GM19467 (cell line): Measurements from ENCODE around the gene ALDH1A2.
"Not testable (repeated sequence)": the region's sequence is repeated elsewhere in the genome, so short reads cannot be mapped to it uniquely, and the experiment has no call there.

Experiments
- ATAC-seq: cut with Tn5 transposase; IDR thresholded peaks from one replicate; pipeline ENCODE4 v1.9.1; 2021; ENCODE audit warnings: mild to moderate bottlenecking, moderate library complexity; ENCODE audit not compliant: unreplicated experiment

The ALDH1A2 gene

DNA sequence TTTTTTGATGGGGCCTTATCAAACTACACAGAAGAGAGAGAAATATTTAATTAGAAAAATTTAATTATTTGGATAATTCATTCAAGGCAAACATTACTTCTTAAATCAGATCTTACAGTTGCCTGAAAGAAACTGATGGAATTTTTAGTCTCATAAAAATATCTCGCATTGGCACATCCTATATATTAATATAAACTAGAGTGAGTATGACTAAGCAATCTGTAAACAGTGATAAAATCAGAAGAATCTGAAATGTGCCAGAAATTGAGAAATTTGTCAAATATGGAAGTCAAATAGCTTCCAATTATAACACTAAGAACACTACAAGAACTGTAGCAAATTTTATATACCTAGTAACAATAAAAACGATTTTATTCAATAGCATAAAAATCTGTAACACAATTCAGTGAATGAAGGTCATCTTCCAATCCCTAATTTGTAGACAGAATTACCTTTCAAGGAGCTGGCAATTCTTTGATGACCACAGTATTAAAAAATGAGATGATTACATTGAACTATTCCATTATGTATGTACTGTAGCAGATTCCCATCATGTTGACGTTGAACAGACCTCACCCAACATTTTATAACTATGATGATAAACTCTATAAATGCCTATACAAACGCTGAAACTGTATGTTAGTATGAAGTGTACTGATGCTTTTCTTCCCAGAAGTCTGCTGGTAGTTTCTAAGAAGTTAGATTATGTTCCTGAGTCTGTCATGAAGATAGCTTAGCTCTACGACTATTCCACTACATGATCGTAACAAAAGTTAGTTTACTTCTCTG is 63.0 kb downstream of the ALDH1A2 start:
- ATAC-seq, result no peak

DNA sequence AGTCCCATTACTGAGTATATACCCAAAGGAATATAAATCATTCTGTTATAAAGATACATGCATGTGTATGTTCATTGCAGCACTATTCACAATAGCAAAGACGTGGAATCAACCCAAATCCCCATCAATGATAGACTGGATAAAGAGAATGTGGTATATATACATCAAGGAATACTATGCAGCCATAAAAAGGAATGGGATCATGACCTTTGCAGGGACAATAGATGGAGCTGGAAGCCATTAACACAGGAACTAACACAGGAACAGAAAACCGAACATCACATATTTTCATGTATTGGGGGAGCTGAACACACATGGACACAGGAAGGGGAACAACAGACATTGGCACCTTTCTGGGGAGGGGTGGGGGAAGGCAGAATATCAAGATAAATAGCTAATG is 65.8 kb downstream of the ALDH1A2 start:
- ATAC-seq, result not testable (repeated sequence)

DNA sequence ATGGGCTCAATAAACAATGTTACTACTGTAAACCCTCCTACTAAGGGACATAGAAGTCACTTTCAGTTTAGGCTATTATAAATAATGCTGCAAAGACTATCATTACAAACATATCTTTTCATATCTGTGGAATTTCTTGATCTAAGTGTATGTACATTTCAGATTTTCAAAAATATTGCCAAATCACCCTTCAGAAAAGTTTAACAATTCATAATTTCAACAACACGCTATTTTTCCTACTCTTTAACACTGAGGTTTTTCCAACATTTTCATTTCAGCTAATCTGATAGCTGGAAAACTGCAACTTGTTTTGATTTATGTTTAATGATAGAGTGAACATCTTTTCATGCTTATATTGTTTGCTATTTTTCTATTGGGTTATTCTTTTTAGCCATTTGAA is 69.0 kb downstream of the ALDH1A2 start:
- ATAC-seq, result no peak

DNA sequence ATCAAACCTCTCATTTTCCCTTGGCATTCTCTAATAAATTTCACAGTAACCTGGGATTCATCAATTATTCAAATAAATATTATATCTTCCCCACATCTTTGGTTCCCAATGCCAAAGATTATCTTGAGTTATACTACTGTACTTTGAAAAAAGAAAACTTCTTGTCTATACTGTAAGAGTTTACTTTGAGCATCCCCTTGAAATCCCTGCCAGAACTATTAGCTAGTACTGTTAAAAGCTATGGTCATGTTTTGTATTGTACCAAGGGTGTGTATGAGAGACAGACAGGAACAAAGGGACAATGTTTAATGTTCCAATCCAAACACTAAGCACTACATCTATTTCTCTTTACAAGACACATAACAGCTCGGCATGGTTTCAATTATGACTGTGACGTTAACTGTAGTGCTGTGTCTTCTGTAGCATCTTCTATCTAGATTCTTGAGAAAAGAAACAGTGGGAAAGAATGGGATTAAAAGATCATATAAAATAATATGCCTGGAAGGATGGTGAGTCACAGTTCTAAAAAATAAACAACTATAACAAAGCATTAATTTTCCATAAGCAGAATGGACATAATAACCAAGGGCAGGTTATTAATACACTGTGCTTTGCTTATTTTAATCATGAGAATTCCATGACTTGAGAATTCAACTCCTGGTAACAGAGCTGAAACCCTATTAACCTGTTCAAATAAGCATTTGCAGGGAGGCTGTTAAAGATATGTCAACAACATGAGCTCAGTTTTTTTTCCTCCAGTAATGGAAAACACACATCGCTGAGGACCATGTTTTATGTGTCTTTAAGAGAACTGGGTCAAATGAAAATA is 71.1 kb downstream of the ALDH1A2 start:
- ATAC-seq, result no peak

DNA sequence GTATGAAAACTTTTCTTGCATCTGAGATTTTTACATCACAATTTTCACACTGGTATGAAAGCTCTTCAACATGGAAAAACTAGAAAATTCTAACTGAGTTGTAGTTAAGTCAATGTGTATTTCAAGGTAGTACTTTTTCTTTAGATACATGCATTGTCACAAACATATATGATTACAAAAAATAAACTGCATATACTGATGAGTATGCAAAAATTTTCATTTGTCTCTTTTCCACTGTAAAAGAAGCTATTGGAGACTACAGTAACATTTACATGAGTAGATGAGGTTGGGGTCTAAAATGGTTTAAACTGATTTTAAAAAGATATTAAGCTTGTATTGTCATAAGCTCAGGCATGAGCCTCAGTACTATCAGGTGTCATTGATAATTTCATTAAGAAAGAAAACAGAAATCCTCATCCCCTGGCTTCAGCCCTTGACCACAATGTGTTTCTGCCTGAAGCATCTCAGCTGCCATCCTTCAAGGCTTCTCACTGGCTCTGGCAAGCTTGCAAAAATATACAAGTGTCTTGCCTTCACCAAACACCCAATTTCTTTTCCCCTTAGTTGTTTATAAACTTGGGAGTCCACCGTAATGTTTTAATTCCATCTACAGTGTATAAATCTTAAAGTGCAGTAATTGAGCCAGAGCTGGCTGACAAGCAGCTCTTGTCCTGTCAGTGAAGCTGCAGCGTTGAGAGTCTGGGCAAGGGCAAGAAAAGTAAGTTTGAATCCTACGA is 71.9 kb downstream of the ALDH1A2 start:
- ATAC-seq, result no peak

DNA sequence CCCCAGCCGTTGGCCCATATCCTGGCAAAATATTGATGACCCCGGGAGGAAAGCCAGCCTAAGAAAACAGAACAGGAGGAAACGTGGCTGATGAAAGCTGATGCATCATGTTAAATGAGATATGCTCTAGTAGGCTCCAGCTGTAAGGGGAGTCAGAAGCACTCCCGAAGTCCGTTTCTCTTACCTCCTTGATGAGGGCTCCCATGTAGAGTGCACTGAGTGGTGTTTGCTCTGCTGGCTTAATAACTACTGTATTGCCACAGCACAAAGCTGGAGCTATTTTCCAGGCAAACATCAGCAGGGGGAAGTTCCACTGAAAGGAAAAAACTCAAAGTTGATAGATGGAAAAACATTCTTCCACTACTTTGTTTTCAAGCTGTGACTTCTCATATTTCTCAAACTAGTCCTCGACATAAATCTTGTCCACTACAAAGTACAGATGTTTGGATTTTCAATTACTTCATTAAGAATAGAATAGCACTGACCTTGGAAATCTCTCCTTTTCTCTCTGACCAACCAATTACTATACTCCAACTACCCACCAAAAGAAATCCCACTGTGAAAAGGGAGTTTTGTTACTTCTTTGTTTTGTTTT is 72.7 kb downstream of the ALDH1A2 start:
- ATAC-seq, result no peak

DNA sequence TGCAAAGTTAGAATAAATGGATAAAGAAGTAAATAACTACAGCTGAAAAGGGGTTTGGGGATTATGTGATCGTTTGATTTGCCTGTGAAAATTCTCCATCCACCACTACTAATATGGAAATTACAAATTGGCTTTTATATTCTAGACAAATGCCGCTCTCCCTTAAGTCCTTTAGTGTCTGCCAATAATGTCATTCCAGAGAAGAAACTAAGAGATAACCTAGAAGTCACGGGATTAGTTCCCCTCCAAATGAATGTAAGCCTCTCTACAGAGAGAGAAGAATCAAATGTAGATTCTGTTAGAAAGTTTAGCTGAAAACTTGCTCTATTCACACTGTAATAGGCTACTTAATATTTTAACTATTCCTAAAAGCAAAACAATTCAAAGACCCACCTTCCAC is 92.0 kb downstream of the ALDH1A2 start:
- ATAC-seq, result no peak

DNA sequence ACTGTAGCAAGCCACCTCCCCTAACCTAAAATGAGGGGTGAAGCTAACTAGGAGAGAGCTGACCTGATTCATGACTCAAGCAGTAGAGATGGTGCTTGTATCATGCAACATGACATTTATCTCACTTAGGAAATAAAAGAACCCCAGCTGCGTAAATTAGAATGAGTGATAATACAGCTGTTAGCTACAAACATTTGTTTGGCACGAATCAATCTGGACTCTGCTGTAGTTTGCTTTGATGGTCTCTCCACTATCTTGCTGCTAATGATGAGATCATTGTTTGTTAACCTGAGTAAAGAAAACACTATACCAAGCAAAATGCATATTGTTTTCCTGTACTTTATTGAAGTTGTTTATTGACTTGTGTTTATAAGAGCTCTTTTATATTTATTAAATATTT is 92.6 kb downstream of the ALDH1A2 start:
- ATAC-seq, result no peak

DNA sequence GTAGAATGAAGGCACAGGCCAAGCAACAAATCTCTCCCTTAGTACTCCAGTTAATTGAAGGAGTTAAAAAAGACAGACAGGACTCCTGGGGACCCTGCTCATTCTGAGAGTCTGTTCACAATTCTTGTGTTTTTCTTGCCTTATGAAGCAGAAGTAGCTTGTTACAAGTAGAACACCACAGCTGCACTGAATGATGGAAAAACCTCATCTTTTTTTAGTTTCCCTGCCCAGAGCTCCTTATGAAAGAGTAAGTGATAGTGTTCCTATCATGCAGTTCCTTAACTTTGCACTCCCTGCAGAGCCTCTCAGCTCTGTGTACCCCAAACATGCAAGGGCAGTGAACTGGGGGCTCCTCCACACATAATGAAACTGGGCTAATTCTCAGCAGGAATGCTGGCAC is 95.5 kb downstream of the ALDH1A2 start:
- no peak for ATAC-seq

DNA sequence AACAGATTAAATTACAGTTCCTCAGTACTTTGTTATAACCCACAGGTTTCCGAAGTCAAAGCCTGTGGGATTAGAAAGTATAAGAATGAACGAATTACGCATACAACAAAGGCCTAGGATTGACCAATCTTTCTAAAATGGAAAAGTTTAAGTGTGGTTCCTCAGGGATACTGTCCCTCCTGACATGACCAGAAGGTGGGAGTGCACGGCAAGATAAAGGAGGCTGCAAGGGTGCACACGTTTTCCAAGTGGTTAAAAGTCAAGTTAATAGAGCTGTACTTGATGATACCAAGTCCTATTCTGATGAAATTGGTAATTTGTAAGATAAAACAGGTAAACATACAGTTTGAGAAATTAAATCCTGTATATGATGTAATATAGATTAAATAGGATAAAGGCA is 96.2 kb downstream of the ALDH1A2 start:
- no peak for ATAC-seq

DNA sequence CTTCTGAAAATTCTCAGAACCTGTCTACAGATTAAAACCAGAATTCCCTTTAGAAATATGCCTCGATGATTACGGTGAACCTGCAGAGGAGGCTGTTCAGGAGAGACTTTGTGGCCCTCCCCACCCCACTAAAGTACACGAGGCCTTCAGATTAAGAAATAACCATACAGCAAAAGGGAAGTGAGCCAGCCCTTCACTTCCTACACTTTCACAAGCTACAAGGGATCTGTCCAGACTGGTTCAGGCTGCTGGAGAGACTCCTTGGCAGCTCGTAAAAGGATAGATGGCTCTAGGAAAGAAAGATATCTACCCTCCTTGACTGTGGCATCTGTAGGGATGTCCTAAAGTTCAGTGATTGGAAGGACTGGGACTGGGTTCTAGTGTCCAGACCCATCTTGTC is 102.6 kb downstream of the ALDH1A2 start:
- ATAC-seq, result no peak

DNA sequence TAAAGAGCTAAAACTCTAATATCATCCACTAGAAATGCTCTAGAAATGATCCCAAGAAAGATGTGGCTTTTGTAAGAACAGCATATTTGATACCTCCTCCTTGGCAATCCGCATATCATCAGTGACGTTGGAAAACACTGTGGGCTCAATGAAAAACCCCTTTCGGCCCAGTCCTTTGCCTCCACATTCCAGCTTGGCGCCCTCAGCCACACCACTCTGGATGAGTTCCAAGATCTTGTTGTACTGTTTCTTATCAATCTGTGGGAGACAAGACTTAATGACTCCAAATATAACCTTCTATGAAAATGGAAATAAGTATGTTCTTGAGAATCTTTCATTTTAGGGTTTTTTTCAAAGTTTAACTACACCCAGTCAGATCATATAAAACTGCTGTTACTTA is 103.6 kb downstream of the ALDH1A2 start:
- ATAC-seq, result no peak

DNA sequence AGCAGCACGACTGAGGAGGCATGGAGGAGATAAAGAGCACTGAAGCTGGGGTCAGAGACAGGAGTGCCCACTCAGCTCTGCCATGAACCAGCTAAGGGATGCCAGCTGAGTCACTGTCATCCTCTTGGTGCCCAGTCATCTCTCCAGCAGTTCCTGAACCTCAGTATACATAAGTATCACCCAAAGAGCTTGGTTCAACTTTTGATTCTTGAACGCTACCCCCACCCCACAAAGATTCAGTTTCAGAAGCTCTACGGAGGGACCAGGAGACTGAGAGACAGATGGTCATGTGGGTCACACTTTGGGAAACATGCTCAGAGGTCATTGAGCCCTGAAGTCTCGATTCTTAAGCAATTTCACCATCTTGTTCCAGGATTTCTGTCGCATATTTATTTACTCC is 108.4 kb downstream of the ALDH1A2 start:
- no peak for ATAC-seq

DNA sequence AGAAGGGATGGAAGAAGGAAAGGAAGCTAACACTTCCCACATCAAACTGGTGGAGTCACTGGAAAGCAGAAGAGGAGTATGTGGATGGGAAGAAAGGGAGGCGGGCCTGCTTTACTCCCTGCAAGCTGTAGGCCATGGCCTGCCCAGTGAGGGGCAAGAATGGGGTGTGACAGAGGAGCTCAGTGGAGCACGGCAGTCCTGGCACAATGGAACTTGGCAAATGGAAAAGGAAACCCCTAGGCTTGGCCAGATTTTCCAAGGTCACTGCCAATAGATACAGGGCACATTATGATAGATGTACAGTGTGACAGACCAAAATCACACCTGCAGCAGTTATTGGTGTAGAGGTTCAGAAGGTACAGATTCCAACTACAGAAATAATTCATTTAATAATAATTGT is 111.6 kb downstream of the ALDH1A2 start:
- ATAC-seq, result no peak

DNA sequence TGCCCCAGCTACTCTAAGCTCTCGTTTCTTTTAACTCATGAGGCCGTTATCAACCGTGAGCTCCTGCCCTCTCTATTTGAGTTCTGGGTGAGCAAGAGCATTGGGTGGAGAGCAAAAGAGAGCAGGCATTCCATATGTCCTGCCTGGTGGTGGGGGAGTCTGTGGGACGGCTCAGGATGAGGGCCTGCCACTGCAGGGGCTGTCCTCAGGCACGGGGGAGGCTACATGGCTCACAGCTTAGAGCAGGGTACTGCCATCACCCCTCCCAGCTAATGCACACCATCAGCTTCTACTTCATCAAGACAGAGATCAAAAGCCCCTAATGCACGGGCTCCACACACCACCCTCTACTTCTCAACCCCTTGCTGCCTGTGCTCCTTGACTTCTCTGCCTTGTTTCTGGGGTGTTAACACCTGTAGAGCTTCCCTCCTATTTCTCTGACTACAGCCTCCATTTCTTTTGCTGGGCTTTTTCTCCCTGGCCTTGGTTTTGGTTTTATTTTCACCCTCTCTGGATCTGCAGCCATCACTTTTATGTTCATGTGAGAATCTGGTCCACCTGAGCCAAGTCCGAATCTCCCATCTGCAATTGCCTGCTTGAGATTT is 114.1 kb downstream of the ALDH1A2 start:
- ATAC-seq, result no peak

DNA sequence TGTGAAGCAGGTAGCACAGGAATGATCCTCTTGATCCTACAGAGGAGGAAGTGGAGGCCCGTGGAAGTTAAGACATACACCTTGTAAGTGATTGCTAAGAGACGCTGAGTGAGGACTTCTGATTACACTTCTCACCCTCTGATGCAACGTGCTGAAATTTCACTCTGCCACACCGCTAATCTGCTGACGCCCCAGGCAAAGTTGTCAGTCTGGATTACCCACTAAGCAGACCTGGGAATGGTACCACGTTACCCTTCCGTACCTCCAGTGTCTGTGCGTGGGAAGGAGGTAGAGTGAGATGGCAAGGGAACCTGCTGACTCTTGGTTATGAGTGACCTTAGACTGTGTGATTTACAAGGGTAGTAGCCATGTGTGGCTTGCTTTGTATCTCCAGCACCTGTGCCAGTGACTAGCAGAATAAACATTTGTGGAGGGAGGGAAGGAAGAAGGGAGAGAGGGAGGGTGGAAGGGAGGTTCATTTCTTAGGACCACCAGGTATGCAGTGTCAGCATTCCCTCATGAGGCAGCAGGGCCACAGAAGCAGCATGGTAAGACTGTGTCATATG is 115.0 kb downstream of the ALDH1A2 start:
- ATAC-seq, result no peak

DNA sequence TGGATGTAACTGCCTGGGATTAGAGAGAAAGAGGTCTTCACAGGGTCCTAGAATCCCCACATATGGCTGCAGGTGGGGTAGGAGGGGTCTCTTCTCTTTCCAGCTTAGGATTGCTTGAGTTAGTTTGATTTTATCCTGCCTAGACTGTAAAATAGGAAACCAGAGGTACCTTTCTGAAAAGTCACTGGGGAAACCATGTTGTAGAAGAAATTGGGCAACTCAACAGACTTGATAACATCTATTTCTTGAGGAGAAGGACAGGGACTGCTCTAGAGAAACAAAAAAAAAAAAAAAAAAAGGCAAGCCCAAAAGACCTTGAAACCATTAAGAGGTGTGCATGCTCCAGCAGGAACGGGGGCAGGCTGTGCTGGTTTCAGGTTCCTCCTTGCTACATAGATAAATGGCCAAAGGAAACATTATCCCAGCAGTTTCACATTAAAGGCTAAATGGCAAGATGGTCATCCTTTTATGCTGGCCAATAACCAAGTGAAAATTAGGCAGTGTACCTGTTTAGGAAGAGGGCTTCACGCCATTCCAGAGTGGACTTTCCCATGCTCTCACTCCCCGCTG is 116.1 kb downstream of the ALDH1A2 start:
- ATAC-seq, result no peak

DNA sequence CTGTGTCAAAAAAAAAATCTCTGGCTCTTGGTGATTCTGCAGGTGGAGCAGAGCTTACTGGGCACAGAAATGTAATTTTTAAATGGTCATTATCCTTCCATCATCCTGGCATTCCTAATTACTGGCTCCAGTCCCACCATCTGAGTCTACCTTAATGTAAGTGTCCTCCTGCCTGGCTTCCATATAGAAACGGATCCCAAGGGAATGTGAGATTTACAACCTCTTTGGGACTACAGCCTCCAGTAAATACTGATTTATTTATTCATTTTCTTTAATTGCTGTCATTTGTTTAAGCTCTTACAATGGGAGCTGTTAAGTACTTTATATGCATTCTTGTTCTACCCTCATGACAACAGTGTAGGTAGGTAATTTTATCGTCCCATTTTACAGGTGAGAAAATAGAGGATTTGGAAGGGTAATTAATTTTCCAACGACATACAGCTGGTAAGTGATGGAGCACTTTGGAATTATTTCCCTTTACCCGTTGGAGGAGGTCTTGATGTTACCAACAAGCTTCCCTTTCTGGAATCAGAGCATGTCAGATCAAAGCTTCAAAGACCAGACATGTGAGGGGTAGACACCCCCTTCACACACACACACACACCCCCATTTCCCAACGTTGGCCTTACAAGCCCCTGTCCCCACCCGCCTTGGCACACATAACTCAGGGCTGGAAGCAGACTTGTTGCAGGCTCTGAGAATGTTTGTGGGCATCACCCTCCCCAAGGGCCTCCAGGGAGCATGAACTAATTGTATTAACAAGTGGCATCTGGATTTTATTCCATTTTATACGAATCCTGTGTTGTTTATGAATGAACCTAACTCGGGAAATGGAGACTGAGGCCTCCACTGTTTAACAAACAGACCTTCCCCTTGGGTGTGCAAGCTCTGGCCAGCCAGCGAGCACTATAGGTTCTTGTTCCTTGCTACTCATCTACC is 116.9 kb downstream of the ALDH1A2 start:
- ATAC-seq, result no peak

DNA sequence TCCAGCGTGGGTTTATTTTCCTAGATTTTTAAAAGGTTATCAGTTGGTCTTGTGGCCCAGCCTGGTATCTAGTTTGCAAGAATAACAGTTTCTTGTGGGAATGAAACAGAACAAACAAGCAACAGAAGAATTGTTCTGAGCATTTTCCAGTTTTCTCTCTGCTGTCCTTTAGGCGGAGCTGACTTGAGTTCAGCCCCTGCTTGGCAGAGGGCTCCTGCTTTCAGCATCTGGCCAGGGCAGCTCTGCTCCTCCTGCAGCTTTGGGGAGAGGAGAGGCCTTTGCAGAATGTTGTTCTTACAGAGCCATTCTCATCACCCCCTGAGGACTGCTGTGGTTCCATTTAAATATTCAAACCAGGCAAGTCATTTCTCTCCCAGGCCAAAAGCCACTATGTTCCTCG is 117.7 kb downstream of the ALDH1A2 start:
- no peak for ATAC-seq
